ENCODE results near the gene CATSPER1. TPM values are rescaled to one million over a fixed set of nuclear protein-coding genes. Genes with fewer than 3 reads are reported as not detected.

CATSPER1 gene
- total RNA-seq, 6 experiments from 2014 or later = 2.1 to 3.8 (median 2.7) TPM

GRCh38 chr11:65982824-65983588 lies 43.3 kb downstream of the CATSPER1 start:
- Mint-ChIP-seq H3K4me1 (ENCODE audit: low read depth) (no peaks in the 10 kb centered on the region), H3K4me3 (no peak overlapping the region), H3K9me3 (no peaks in the 10 kb centered on the region), H3K27me3 (ENCODE audit: insufficient read depth) (peaks cover 2% of the 10 kb centered on the region), H3K27ac (no peak overlapping the region; the same call in 1 of the 2 replicates), H3K36me3 (ENCODE audit: low read depth) (peaks cover 13% of the 10 kb centered on the region)
- TF ChIP-seq CTCF (IDR thresholded peaks at IDR 0.05) = no peak
- no peak for DNase-seq

- H3K4me1 Mint-ChIP-seq (ENCODE audit: low read depth) = no peaks in the 10 kb centered on the region
- peaks cover 2% of the 10 kb centered on the region for H3K27me3 Mint-ChIP-seq (ENCODE audit: insufficient read depth)
- H3K9me3 Mint-ChIP-seq = no peaks in the 10 kb centered on the region
- no peak for DNase-seq
- H3K36me3 Mint-ChIP-seq (ENCODE audit: low read depth) = peaks cover 13% of the 10 kb centered on the region
- no peak for TF ChIP-seq CTCF (IDR thresholded peaks at IDR 0.05)
- H3K4me3 Mint-ChIP-seq = no peak overlapping the region
- H3K27ac Mint-ChIP-seq = no peak overlapping the region
Measured at GRCh38 chr11:65981972-65982823, 44.1 kb downstream of the CATSPER1 start.

GRCh38 chr11:65981101-65981740 lies 45.1 kb downstream of the CATSPER1 start:
- H3K27me3 Mint-ChIP-seq (ENCODE audit: insufficient read depth) = peaks cover 2% of the 10 kb centered on the region
- no peak for DNase-seq

GRCh38 chr11:65979261-65979759 lies 47.0 kb downstream of the CATSPER1 start:
- H3K27me3 Mint-ChIP-seq (ENCODE audit: insufficient read depth) = peaks cover 2% of the 10 kb centered on the region
- no peak for TF ChIP-seq CTCF (IDR thresholded peaks at IDR 0.05)
- no peak for DNase-seq
- H3K27ac Mint-ChIP-seq = no peak overlapping the region
- no peak overlapping the region for H3K4me3 Mint-ChIP-seq
- H3K4me1 Mint-ChIP-seq (ENCODE audit: low read depth) = no peaks in the 10 kb centered on the region
- peaks cover 22% of the 10 kb centered on the region for H3K36me3 Mint-ChIP-seq (ENCODE audit: low read depth)
- no peaks in the 10 kb centered on the region for H3K9me3 Mint-ChIP-seq

More at GRCh38 chr11:65981101-65981740, 45.1 kb downstream of the CATSPER1 start:
- Mint-ChIP-seq H3K36me3 (ENCODE audit: low read depth) (peaks cover 13% of the 10 kb centered on the region), H3K4me1 (ENCODE audit: low read depth) (no peaks in the 10 kb centered on the region), H3K27ac (no peak overlapping the region), H3K9me3 (no peaks in the 10 kb centered on the region), H3K4me3 (no peak overlapping the region)
- TF ChIP-seq CTCF (IDR thresholded peaks at IDR 0.05) = no peak

Measured in HFFc6 (cell line).